ENCODE results near the gene CENPN. TPM values are rescaled to one million over a fixed set of nuclear protein-coding genes. Genes with fewer than 3 reads are reported as not detected.

Gene CENPN
- total and polyA plus RNA-seq, 4 donors, result 16.6 to 20.5 (median 18.8) TPM

DNA sequence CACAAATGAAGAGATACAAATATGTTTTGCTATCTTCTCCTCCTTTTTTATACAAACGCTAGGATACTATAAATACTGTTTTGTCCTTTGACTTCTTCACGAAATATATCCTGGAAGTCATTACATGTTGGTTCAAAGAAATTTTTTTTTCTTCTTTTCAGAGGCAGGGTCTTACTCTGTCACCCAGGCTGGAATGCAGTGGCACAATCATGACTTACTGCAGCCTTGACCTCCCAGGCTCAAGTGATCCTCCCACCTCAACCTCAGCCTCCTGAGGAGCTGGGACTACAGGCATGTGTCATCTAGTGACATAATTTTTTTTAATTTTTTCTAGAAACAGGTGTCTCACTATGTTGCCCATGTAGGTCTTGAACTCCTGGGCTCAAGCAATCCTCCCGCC is 16.4 kb upstream of the CENPN start:
- H3K27ac ChIP-seq (ENCODE audit: low read depth, low read length), result no peak overlapping the region
- H3K4me1 ChIP-seq (ENCODE audit: control insufficient read depth, insufficient read depth, low read length), result peaks cover 3% of the 10 kb centered on the region
- WGBS (ENCODE audit: insufficient coverage), result 100% methylated on average over 1 of the region's 3 CpGs
- no peak for DNase-seq (ENCODE audit: low read depth in 4 of 6, low spot score in 6 of 6)
- H3K4me3 ChIP-seq (ENCODE audit: low read depth, low read length), result no peak overlapping the region
- peaks cover 3% of the 10 kb centered on the region for H3K36me3 ChIP-seq (ENCODE audit: control insufficient read depth, insufficient read depth, low read length)
- no peaks in the 10 kb centered on the region for H3K27me3 ChIP-seq (ENCODE audit: control insufficient read depth, insufficient read depth, low read length)
- H3K9me3 ChIP-seq (ENCODE audit: control insufficient read depth, insufficient read depth, low read length), result no peaks in the 10 kb centered on the region

DNA sequence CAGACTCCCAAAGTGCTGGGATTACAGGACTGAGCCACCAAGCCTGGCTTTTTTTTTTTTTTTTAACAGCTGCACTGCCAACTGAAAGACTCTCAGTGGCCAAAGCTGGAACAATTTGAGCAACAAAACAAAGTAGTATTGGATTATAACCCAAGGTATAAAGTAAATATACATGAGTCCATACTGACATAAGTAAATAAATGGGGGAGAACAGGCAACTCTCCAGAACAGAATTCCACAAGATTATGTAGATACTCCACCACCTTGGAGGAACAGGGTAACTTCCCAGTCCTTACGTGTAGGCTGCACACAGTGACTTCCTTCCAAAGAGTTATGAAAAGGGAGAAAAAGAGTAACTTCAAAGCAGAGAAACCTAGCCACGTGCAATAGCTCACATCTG is 16.0 kb upstream of the CENPN start:
- Histone ChIP-seq H3K27ac (ENCODE audit: low read depth, low read length) (no peak overlapping the region), H3K4me3 (ENCODE audit: low read depth, low read length) (no peak overlapping the region), H3K4me1 (ENCODE audit: control insufficient read depth, insufficient read depth, low read length) (peaks cover 3% of the 10 kb centered on the region), H3K9me3 (ENCODE audit: control insufficient read depth, insufficient read depth, low read length) (no peaks in the 10 kb centered on the region), H3K27me3 (ENCODE audit: control insufficient read depth, insufficient read depth, low read length) (no peaks in the 10 kb centered on the region), H3K36me3 (ENCODE audit: control insufficient read depth, insufficient read depth, low read length) (peaks cover 3% of the 10 kb centered on the region)
- WGBS (ENCODE audit: insufficient coverage), result 83% methylated on average over 1 of the region's 2 CpGs
- no peak for DNase-seq (ENCODE audit: low read depth in 4 of 6, low spot score in 6 of 6)

DNA sequence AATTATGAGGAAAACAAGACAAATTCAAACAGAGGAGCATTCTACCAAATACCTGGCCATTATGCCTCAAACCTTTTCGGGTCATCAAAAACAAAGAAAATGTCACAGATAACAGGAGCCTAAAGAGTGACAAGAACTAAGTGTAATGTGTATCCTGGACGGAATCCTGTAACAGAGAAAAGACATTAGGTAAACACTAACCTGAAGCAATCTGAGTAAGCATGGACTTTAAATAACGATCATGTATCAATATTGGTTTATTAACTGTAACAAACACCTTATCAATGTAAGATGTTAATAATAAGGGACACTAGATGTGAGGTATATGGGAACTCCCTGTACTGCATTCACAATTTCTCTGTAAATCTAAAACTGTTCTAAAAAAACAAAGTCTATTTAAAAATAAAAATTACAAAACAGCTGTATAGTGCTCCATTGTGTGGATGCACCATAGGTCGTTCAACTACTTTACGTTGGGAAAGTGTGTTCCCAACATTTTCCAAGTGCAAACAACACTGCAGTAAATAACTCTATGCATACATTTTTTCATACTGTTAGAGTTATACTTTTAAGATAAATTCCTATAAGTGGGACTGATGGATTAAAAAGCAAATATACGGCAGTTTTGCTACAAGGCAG is 15.1 kb upstream of the CENPN start:
- WGBS (ENCODE audit: insufficient coverage), result no CpG with 5 or more reads among the region's 6 CpGs
- peaks cover 3% of the 10 kb centered on the region for H3K4me1 ChIP-seq (ENCODE audit: control insufficient read depth, insufficient read depth, low read length)
- peaks cover 3% of the 10 kb centered on the region for H3K36me3 ChIP-seq (ENCODE audit: control insufficient read depth, insufficient read depth, low read length)
- no peak overlapping the region for H3K4me3 ChIP-seq (ENCODE audit: low read depth, low read length)
- H3K9me3 ChIP-seq (ENCODE audit: control insufficient read depth, insufficient read depth, low read length), result no peaks in the 10 kb centered on the region
- H3K27me3 ChIP-seq (ENCODE audit: control insufficient read depth, insufficient read depth, low read length), result no peaks in the 10 kb centered on the region
- no peak for DNase-seq (ENCODE audit: low read depth in 4 of 6, low spot score in 6 of 6)
- H3K27ac ChIP-seq (ENCODE audit: low read depth, low read length), result no peak overlapping the region

DNA sequence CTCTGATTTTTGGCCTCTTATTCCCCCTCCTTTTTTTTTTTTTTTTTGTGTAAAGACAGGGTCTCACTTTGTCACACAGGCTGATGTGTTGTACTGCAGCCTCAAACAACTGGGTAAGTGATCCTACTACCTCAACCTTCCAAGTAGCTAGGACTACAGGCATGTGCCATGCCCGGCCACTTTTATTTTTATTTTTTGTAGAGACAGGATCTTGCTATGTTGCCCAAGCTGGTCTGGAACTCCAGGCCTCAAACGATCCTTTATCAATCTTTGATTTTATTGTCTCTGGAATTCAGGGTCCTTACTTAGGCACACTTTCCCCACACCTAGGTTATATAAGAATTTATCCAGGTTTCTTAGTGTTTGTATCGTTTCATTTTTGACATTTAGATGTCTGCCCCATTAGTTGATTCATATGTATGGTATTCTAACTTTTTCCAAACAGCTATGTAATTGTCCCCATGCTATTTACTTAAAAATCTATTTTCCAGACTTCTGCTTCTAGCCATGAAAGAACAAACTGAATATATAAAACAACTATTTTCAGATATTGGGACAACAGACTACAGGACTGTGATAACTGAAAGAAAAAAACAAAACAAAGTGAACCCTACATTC is 14.2 kb upstream of the CENPN start:
- Histone ChIP-seq H3K9me3 (ENCODE audit: control insufficient read depth, insufficient read depth, low read length) (no peaks in the 10 kb centered on the region), H3K36me3 (ENCODE audit: control insufficient read depth, insufficient read depth, low read length) (peaks cover 3% of the 10 kb centered on the region), H3K4me1 (ENCODE audit: control insufficient read depth, insufficient read depth, low read length) (peaks cover 3% of the 10 kb centered on the region), H3K4me3 (ENCODE audit: low read depth, low read length) (no peak overlapping the region), H3K27ac (ENCODE audit: low read depth, low read length) (peak overlapping the region; percentile 69), H3K27me3 (ENCODE audit: control insufficient read depth, insufficient read depth, low read length) (no peaks in the 10 kb centered on the region)
- DNase-seq (ENCODE audit: low read depth in 4 of 6, low spot score in 6 of 6), result no peak
- no CpG with 5 or more reads among the region's 3 CpGs for WGBS (ENCODE audit: insufficient coverage)

DNA sequence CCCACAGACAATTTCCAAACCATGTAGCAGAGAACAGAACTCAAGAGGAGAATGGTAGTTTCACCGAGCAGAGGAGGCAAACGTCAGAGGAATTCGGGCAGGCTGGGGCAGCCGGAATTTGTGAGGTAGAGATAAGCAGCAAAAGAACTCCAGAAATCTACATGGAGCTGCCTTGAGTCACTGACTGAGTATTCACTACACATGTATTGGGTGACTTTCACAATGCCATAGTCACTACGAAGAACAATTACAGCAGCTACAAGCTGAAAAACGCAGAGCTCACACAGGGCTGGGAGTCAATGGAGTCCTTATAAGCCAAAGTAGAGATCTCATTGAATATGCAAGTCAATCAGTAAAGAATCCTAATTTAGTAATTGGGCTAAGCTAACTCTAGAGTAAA is 13.7 kb upstream of the CENPN start:
- Histone ChIP-seq H3K27ac (ENCODE audit: low read depth, low read length) (peak overlapping the region; percentile 69), H3K4me1 (ENCODE audit: control insufficient read depth, insufficient read depth, low read length) (peaks cover 3% of the 10 kb centered on the region), H3K36me3 (ENCODE audit: control insufficient read depth, insufficient read depth, low read length) (peaks cover 3% of the 10 kb centered on the region), H3K27me3 (ENCODE audit: control insufficient read depth, insufficient read depth, low read length) (no peaks in the 10 kb centered on the region), H3K4me3 (ENCODE audit: low read depth, low read length) (no peak overlapping the region), H3K9me3 (ENCODE audit: control insufficient read depth, insufficient read depth, low read length) (no peaks in the 10 kb centered on the region)
- peak in 2 of 6 donors; percentile 32 to 43 for DNase-seq (ENCODE audit: low read depth in 4 of 6, low spot score in 6 of 6)
- 36% methylated on average over 4 of the region's 6 CpGs for WGBS (ENCODE audit: insufficient coverage)

DNA sequence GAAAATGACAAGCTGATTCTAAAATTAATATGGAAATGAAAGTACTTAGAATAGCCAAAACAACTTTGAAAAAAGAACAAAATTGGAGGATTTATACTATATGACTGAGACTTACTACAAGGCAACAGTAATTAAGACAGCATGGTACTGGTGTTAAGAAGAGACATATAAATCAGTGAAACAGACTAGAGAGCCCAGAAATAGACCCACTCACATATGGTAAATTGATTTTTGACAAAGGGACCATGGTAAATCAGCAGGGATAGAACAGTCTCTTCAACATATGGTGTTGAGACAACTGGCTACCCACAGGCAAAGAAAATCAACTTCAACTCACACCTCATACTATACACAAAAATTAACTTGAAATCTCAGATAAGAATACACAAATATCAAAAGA is 13.2 kb upstream of the CENPN start:
- Histone ChIP-seq H3K4me3 (ENCODE audit: low read depth, low read length) (no peak overlapping the region), H3K4me1 (ENCODE audit: control insufficient read depth, insufficient read depth, low read length) (peaks cover 3% of the 10 kb centered on the region), H3K27ac (ENCODE audit: low read depth, low read length) (peak overlapping the region; percentile 69), H3K9me3 (ENCODE audit: control insufficient read depth, insufficient read depth, low read length) (no peaks in the 10 kb centered on the region), H3K36me3 (ENCODE audit: control insufficient read depth, insufficient read depth, low read length) (peaks cover 3% of the 10 kb centered on the region), H3K27me3 (ENCODE audit: control insufficient read depth, insufficient read depth, low read length) (no peaks in the 10 kb centered on the region)
- peak in 2 of 6 donors; percentile 56 to 67 for DNase-seq (ENCODE audit: low read depth in 4 of 6, low spot score in 6 of 6)

DNA sequence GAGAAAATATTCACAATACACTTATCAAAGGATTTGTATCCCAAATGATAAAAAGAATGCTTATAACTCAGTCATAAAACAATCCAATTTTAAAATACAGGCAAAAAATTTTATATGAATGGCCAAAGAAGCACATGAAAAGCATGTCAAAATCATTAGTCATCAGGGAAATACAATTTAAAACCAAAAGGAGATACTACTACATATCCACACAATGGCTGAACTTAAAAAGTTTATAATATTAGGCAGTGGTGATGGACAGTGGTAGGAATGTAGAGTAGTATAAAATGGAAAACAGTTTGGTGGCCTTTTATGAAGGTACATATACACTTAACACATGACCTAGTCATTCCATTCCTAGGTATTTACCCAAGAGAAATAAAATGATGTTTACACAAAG is 12.6 kb upstream of the CENPN start:
- Histone ChIP-seq H3K27ac (ENCODE audit: low read depth, low read length) (no peak overlapping the region), H3K36me3 (ENCODE audit: control insufficient read depth, insufficient read depth, low read length) (peaks cover 3% of the 10 kb centered on the region), H3K9me3 (ENCODE audit: control insufficient read depth, insufficient read depth, low read length) (no peaks in the 10 kb centered on the region), H3K4me1 (ENCODE audit: control insufficient read depth, insufficient read depth, low read length) (peaks cover 3% of the 10 kb centered on the region), H3K4me3 (ENCODE audit: low read depth, low read length) (no peak overlapping the region), H3K27me3 (ENCODE audit: control insufficient read depth, insufficient read depth, low read length) (no peaks in the 10 kb centered on the region)
- DNase-seq (ENCODE audit: low read depth in 4 of 6, low spot score in 6 of 6), result no peak

DNA sequence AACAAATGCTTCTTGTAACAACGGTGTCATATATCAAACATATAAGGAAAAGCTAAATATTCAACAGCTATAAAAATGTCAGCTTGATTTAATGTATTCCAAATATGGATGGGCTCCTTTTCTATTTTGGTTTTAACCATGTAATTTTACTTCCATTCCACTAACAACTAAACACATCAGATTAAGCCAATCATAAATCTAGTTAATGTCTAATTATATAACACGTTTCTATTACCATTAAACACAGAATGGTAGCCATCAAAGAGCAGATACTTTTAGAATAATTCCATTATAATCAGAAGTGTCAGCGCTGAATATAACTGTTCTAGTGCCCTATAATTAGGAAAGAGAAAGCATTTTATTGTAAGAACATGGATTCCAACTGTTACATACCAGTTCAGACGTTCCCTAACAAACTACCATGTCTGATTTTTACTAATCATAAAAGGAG is 10.3 kb upstream of the CENPN start:
- Histone ChIP-seq H3K9me3 (ENCODE audit: control insufficient read depth, insufficient read depth, low read length) (no peaks in the 10 kb centered on the region), H3K36me3 (ENCODE audit: control insufficient read depth, insufficient read depth, low read length) (no peaks in the 10 kb centered on the region), H3K4me3 (ENCODE audit: low read depth, low read length) (no peak overlapping the region), H3K4me1 (ENCODE audit: control insufficient read depth, insufficient read depth, low read length) (peaks cover 3% of the 10 kb centered on the region), H3K27ac (ENCODE audit: low read depth, low read length) (no peak overlapping the region), H3K27me3 (ENCODE audit: control insufficient read depth, insufficient read depth, low read length) (no peaks in the 10 kb centered on the region)
- WGBS (ENCODE audit: insufficient coverage), result no CpG with 5 or more reads among the region's 4 CpGs
- DNase-seq (ENCODE audit: low read depth in 4 of 6, low spot score in 6 of 6), result no peak

DNA sequence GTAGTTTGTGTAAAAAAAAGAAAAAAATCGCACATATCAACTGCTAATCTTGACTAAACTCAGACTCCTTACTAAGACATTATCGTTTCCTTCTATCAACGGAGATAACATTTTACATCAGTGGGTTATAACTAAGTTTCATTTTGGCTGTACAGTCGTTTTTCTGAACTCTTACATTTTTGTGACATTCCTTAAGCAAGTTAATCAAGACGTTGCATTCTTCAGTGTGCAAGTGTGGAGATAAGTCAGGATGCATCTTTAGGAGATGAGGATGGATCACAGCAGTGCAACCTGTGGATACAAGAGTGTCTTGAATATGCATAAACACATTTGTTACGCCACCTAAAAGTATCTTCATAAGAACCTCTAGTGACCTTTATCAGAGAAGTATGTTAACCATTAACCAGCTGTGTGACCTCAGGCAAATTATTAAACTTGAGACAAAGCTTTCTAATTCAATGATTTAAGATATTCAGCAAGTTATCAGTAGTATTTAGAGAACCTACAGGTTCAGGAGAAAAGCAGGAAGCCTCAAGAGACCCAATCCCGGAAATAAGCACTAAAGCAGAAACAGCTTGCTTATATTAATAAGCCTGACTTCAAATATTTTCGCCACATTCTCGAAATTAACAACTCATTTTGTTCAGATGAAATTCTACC is 9.7 kb upstream of the CENPN start:
- no peaks in the 10 kb centered on the region for H3K27me3 ChIP-seq (ENCODE audit: control insufficient read depth, insufficient read depth, low read length)
- no peak overlapping the region for H3K27ac ChIP-seq (ENCODE audit: low read depth, low read length)
- no peak overlapping the region for H3K4me3 ChIP-seq (ENCODE audit: low read depth, low read length)
- peaks cover 3% of the 10 kb centered on the region for H3K4me1 ChIP-seq (ENCODE audit: control insufficient read depth, insufficient read depth, low read length)
- H3K9me3 ChIP-seq (ENCODE audit: control insufficient read depth, insufficient read depth, low read length), result no peaks in the 10 kb centered on the region
- no peaks in the 10 kb centered on the region for H3K36me3 ChIP-seq (ENCODE audit: control insufficient read depth, insufficient read depth, low read length)
- 100% methylated on average over 2 of the region's 9 CpGs for WGBS (ENCODE audit: insufficient coverage)
- no peak for DNase-seq (ENCODE audit: low read depth in 4 of 6, low spot score in 6 of 6)
